Lung (tissue), 12 donors: ENCODE results near the gene AZGP1. TPM values are rescaled to one million over a fixed set of nuclear protein-coding genes. Genes with fewer than 3 reads are reported as not detected.

Source experiments
- ATAC-seq: fragments of 200-7000 bp; cut with Tn5 transposase; one replicate; pipeline ENCODE4 v1.9.1; 2020; ENCODE audit warnings: moderate number of reproducible peaks; ENCODE audit not compliant: insufficient read depth, low FRiP score
- DNase-seq, 3 donors: peaks; one replicate each; pipeline ENCODE4 v3.0.0-alpha.2; 2013 to 2017
- H3K27ac ChIP-seq, 2 donors: one replicate each; pipeline ENCODE4 v1.5.1; 2013; ENCODE audit warnings: mild to moderate bottlenecking in 2 of 2, moderate library complexity in 2 of 2, control low read depth in 1 of 2, inconsistent platforms in 1 of 2, low read depth in 1 of 2, low read length in 1 of 2
- H3K27me3 ChIP-seq, 3 donors: one replicate each; pipeline ENCODE4 v1.5.1; 2013; ENCODE audit warnings: low read length in 2 of 3; ENCODE audit not compliant: control insufficient read depth in 3 of 3, insufficient read depth in 3 of 3
- H3K36me3 ChIP-seq, 4 donors: one replicate each; pipeline ENCODE4 v1.5.1; 2013; ENCODE audit warnings: low read length in 4 of 4, mild to moderate bottlenecking in 1 of 4, moderate library complexity in 1 of 4; ENCODE audit not compliant: control insufficient read depth in 4 of 4, insufficient read depth in 4 of 4
- H3K4me1 ChIP-seq, 5 donors: one replicate each; pipeline ENCODE4 v1.5.1; 2013; ENCODE audit warnings: low read length in 5 of 5, mild to moderate bottlenecking in 2 of 5, moderate library complexity in 1 of 5; ENCODE audit not compliant: control insufficient read depth in 5 of 5, insufficient read depth in 5 of 5
- H3K4me3 ChIP-seq: one replicate; pipeline ENCODE4 v1.5.1; 2013; ENCODE audit warnings: mild to moderate bottlenecking, control low read depth, moderate library complexity
- H3K9ac ChIP-seq, 2 donors: one replicate each; pipeline ENCODE4 v1.5.1; 2013; ENCODE audit warnings: low read length in 2 of 2, control low read depth in 1 of 2; ENCODE audit not compliant: insufficient read depth in 1 of 2
- H3K9me3 ChIP-seq, 4 donors: one replicate each; pipeline ENCODE4 v1.5.1; 2013; ENCODE audit warnings: low read length in 3 of 4, mild to moderate bottlenecking in 1 of 4, moderate library complexity in 1 of 4; ENCODE audit not compliant: control insufficient read depth in 4 of 4, insufficient read depth in 3 of 4
- WGBS, 2 donors: extraction: QIAGEN DNeasy Blood & Tissue Kit; methylation state at CpG; one replicate each; pipeline ENCODE4 v1.1.7; 2013; 5-methylcytosine and 5-hydroxymethylcytosine counted together
- polyA plus RNA-seq, 2 donors: library from polyadenylated mRNA; stranded (reverse); fragments of 200-250 nt; gene quantifications; one replicate each; pipeline ENCODE4 v1.2.1, GENCODE V29; 2013
- total RNA-seq, 2 donors: library from RNA; depleted of rRNA in 1 of 2; stranded (reverse); fragments of >200 nt in 1 of 2; gene quantifications; one replicate each; pipeline ENCODE4 v1.2.1, GENCODE V29; 2014 to 2021
- TF ChIP-seq, protein P1 (sequence below): IDR thresholded peaks from 2 replicates; pipeline ENCODE4 v1.5.1; 2012; ENCODE audit warnings: mild to moderate bottlenecking; ENCODE audit errors: control extremely low read depth, extremely low read depth
- donor health status: control.
- donor health status: control.
- donor health status: Bipolar disorder and iron deficiency.
- donor health status: healthy.
- donor health status: DM: yes; HTN: yes; CAD: no.

AZGP1 gene
- total and polyA plus RNA-seq, 4 donors = 4.1 to 82.8 (median 28.5) TPM

DNA sequence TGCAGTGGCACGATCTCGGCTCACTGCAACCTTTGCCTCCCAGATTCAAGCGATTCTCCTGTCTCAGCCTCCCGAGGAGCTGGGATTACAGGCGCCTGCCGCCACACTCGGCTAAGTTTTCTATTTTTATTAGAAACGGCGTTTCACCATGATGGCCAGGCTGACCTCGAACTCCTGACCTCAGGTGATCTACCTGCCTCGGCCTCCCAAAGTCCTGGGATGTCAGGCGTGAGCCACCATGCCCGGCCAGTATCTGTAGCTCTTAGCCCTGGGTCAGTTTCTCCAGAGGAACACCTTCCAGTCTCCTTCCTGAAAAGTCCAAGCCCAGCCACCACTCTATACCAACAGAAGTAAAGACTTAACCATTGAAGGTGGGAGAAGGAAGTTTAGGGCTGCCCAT, 24.4 kb upstream of the AZGP1 start:
- no peak overlapping the region for H3K27ac ChIP-seq
- H3K9me3 ChIP-seq = no peaks in the 10 kb centered on the region
- H3K4me1 ChIP-seq = peaks cover 0 to 32% (median 11%) of the 10 kb centered on the region in 5 donors
- no peaks in the 10 kb centered on the region for H3K36me3 ChIP-seq
- no peaks in the 10 kb centered on the region for H3K27me3 ChIP-seq
- 92 to 94% methylated on average over 13 of the region's 13 CpGs for WGBS, 2 donors
- no peak for ATAC-seq
- TF ChIP-seq, protein P1, sequence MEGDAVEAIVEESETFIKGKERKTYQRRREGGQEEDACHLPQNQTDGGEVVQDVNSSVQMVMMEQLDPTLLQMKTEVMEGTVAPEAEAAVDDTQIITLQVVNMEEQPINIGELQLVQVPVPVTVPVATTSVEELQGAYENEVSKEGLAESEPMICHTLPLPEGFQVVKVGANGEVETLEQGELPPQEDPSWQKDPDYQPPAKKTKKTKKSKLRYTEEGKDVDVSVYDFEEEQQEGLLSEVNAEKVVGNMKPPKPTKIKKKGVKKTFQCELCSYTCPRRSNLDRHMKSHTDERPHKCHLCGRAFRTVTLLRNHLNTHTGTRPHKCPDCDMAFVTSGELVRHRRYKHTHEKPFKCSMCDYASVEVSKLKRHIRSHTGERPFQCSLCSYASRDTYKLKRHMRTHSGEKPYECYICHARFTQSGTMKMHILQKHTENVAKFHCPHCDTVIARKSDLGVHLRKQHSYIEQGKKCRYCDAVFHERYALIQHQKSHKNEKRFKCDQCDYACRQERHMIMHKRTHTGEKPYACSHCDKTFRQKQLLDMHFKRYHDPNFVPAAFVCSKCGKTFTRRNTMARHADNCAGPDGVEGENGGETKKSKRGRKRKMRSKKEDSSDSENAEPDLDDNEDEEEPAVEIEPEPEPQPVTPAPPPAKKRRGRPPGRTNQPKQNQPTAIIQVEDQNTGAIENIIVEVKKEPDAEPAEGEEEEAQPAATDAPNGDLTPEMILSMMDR = no peak
- no peak overlapping the region for H3K9ac ChIP-seq
- no peak for DNase-seq
- no peak overlapping the region for H3K4me3 ChIP-seq

DNA sequence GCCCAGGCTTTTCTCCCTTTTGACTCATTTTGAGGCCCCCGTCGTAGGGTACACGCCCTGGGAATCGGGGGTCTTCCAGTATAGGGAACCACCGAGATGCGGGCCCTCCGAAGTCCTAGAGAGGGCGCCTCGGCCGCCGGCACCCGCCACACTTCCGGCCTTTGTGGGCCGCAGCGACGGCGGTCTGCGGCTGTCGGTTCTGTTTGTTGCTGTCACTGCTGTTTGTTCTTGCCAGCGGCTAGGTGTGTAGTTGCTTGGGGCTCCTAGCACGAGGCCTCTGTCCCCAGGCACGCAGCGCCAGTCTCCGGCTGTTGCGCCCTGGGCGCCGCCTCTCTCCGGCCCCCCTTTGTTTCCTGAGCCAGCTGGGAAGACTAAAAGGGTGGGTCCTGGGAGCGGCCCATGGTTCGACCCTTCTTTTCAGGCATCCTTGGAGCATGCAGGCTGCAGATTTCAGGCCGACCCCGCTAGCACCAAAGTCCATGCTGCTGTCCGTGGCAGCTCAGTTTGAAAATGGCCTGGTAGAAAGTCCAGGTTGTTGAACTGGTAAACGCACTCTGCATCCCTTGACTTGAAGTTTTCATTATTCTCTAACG, 21.8 kb upstream of the AZGP1 start:
- Histone ChIP-seq H3K36me3 (no peaks in the 10 kb centered on the region), H3K27ac (peak overlapping the region; percentile 84 to 93), H3K4me3 (peak overlapping the region; percentile 53), H3K9me3 (no peaks in the 10 kb centered on the region), H3K9ac (peak overlapping the region; percentile 59 to 69), H3K4me1 (peaks cover 0 to 14% (median 0%) of the 10 kb centered on the region in 5 donors), H3K27me3 (no peaks in the 10 kb centered on the region)
- TF ChIP-seq, protein P1 = peak; percentile 3
- 4 to 7% methylated on average over 35 of the region's 35 CpGs for WGBS, 2 donors
- ATAC-seq (peak; percentile 32), DNase-seq (peak; percentile 65 to 74 (median 69))

DNA sequence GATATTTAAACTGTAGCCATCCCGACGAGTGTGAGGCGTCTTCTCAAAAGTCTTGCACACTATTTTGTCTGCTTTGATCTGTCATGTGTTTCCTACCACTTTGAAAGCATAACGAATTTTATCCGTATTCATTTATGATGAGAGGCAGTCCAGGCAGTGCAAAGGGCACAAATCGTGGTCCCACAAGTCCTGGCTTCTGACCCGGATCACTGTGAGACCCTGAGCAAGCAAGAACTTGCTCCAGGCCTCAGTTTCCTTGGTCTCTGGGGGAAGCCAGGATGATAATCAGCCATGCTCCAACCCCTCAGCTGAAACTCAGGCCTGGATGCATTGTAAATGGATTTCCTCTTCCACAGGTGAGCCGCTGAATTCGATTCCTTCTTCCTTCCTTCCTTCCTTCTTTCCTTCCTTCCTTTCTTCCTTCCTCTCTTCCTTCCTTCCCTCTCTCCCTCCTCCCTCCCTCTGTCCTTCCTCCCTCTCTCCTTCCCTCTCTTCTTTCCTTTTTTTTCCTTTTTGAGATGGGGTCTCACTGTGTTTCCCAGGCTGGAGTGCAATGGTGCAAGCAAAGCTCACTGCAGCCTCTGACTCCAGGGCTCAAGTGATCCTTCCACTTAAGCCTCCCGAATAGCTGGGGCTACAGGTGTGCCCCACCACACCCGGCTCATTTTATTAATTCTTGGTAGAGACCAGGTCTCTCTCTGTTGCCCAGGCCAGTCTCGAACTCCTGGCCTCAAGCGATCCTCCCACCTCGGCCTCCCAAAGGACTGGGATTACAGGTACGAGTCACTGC, 21.1 kb upstream of the AZGP1 start:
- H3K9me3 ChIP-seq = no peaks in the 10 kb centered on the region
- H3K9ac ChIP-seq = peak overlapping the region; percentile 26 to 69
- ATAC-seq (no peak), DNase-seq (no peak)
- peak overlapping the region; percentile 53 for H3K4me3 ChIP-seq
- TF ChIP-seq, protein P1 = no peak
- H3K27ac ChIP-seq = peak overlapping the region; percentile 84 to 93
- WGBS, 2 donors = 54 to 60% methylated on average over 15 of the region's 15 CpGs
- H3K36me3 ChIP-seq = no peaks in the 10 kb centered on the region
- H3K27me3 ChIP-seq = no peaks in the 10 kb centered on the region
- H3K4me1 ChIP-seq = peaks cover 0 to 14% (median 0%) of the 10 kb centered on the region in 5 donors
